ENCODE data around the gene ZBTB42.
A peak's percentile ranks its signal among the peaks of the same experiment; 100 is the strongest.
"Not testable (repeated sequence)": the region's sequence is repeated elsewhere in the genome, so short reads cannot be mapped to it uniquely, and the experiment has no call there.

ZBTB42 gene

DNA sequence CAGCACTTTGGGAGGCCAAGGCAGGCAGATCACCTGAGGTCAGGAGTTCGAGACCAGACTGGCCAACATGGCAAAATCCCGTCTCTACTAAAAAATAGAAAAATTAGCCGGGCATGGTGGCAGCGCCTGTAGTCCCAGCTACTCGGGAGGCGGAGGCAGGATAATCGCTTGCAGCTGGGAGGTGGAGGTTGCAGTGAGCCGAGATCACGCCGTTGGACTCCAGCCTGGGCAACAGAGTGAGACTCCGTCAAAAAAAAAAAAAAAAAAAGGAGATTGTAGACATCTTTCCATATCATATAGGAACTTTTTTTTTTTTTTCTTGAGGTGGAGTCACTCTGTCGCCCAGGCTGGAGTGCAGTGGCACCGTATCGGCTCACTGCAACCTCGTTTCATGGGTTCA, 13.8 kb downstream of the ZBTB42 start:
- Mint-ChIP-seq H3K4me3 (peak overlapping the region; percentile 97), H3K27ac (peak overlapping the region; percentile 93), H3K4me1 (ENCODE audit: low read depth) (peaks cover 27% of the 10 kb centered on the region), H3K36me3 (ENCODE audit: low read depth) (peaks cover 32% of the 10 kb centered on the region)
- intact Hi-C loops (cut with micrococcal nuclease); H3K27me3 Mint-ChIP-seq; H3K9me3 Mint-ChIP-seq: not testable (repeated sequence)

DNA sequence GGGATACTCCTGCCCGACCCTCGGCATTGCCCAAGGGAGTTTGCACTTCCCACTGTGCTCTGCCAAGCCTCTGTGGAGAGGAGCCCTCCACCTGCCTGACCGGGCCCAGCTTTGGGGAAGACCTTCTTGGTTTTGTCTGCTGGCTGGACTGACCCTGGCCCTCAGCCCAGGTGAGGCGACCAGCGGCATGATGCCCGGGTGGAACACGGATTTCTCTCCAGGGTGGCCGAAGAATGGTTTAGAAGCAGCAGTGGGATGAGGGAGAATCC, 15.6 kb downstream of the ZBTB42 start:
- H3K36me3 Mint-ChIP-seq (ENCODE audit: low read depth): peaks cover 32% of the 10 kb centered on the region

DNA sequence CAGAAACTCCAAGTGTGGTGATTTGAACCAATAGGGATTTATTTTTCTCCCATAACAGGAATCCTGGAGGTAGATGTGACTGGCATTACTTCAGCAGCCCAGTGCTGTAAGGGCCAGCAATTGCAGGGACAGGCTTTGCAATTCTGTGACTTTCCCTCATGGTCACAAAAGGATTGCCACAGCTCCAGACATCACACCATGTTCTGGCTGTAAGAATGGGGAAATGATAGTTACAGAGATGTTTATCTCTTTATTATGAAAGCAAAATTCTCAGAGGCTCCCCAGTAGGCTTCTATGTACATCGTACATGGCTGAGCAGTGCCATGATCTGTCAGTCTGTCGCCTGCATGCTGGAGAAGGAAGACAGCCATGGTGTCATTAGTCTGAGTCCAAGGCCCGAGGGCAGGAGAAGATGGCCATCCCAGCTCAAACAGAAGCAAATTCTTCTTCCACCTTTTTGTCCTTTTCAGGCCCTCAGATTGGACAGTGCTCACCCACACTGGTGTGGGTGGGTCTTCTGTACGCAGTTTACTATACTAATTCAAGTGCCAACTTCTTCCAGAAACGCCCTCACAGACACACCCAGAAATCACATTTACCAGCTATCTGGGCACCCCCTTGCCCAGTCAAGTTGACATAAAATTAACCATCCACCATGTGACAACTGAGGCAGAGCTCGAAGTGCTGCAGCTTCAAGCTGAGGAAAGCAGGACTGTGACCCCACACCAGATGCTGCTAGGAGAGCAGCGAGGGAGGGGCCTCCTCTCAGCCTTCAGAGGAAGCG, 17.2 kb downstream of the ZBTB42 start:
- Mint-ChIP-seq H3K4me1 (ENCODE audit: low read depth) (peaks cover 27% of the 10 kb centered on the region), H3K27ac (no peak overlapping the region), H3K27me3 (peaks cover 3% of the 10 kb centered on the region), H3K4me3 (no peak overlapping the region), H3K36me3 (ENCODE audit: low read depth) (peaks cover 32% of the 10 kb centered on the region), H3K9me3 (no peaks in the 10 kb centered on the region)
- intact Hi-C loops (cut with micrococcal nuclease): no loop called here

More for the DNA sequence above, 15.6 kb downstream of the ZBTB42 start:
- no peaks in the 10 kb centered on the region for H3K9me3 Mint-ChIP-seq
- intact Hi-C loops (cut with micrococcal nuclease): no loop called here
- H3K4me3 Mint-ChIP-seq: peak overlapping the region; percentile 97
- H3K4me1 Mint-ChIP-seq (ENCODE audit: low read depth): peaks cover 27% of the 10 kb centered on the region
- peak overlapping the region; percentile 93 for H3K27ac Mint-ChIP-seq
- no peaks in the 10 kb centered on the region for H3K27me3 Mint-ChIP-seq

DNA sequence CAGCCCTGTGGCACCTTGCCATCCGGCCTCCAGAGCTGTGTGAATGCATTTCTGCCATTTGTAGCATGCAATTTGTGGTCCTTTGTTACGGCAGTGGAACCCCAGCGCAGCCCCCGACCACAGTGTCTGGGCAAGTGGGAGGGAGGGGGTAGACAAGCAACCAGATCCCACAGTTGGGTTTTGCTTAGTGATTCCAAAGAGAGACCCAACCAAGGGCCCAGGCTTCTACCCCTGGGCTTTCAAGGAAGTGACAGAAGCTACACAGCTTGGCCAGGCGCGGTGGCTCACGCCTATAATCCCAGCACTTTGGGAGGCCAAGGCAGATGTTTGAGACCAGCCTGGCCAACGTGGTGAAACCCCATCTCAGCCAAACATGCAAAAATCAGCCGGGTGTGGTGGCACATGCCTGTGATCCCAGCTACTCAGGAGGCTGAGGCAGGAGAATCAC, 17.8 kb downstream of the ZBTB42 start:
- Mint-ChIP-seq H3K27ac (no peak overlapping the region), H3K4me3 (no peak overlapping the region), H3K9me3 (no peaks in the 10 kb centered on the region), H3K27me3 (peaks cover 7% of the 10 kb centered on the region), H3K36me3 (ENCODE audit: low read depth) (peaks cover 26% of the 10 kb centered on the region), H3K4me1 (ENCODE audit: low read depth) (peaks cover 21% of the 10 kb centered on the region)
- intact Hi-C loops (cut with micrococcal nuclease): no loop called here

DNA sequence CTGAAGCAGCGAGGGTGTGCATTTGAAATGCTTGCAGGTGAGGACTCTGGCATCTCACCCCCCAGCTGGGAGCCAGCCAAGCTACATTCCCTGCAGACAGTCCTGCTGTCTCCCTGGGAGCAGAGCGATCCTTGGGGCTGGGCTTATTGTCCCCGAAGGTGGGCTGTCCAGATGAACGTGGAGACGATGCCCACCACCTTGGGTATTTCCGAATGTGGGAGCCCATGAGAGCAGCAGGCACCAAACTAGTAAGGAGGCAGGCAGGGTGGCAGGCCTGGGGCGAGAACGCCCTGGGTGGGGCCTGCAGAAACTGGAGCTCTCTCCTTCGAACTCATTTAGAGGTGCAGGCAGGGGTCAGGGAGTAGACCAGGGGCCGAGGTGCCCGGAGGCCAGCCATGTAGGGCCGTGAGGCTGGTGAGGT, 18.5 kb downstream of the ZBTB42 start:
- peaks cover 13% of the 10 kb centered on the region for H3K27me3 Mint-ChIP-seq
- no peak overlapping the region for H3K4me3 Mint-ChIP-seq
- peaks cover 6% of the 10 kb centered on the region for H3K9me3 Mint-ChIP-seq
- peaks cover 20% of the 10 kb centered on the region for H3K36me3 Mint-ChIP-seq (ENCODE audit: low read depth)
- intact Hi-C loops (cut with micrococcal nuclease): no loop called here
- H3K27ac Mint-ChIP-seq: no peak overlapping the region
- peaks cover 15% of the 10 kb centered on the region for H3K4me1 Mint-ChIP-seq (ENCODE audit: low read depth)

DNA sequence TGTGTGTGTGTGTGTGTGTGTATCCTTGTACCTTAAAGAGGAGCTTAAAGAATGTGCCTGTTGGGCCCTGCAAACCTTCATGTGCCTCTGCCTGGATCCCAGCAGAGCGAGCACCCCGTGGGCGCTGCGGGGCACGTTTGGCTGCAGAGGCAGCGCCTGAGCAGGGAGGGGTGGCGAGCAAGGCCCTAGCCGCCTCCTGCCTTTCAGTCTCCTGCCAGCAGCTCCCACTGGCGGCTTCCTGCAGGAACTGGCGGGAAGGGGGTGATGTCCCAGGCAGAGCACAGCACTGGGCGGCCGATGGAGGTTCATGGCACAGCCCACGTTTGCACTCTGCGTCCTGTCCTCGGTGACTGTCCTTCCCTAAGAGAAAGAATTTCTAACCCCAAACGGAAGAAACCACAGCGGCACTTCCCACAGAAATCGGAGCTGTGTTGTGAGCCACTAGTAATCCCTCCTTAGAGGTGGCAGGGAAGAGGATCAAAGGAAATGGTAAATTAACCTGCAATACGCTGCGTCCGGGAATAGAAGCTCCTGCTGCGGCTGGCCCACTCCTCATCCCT, 19.8 kb downstream of the ZBTB42 start:
- intact Hi-C loops (cut with micrococcal nuclease): no loop called here
- H3K9me3 Mint-ChIP-seq: peaks cover 13% of the 10 kb centered on the region
- no peak overlapping the region for H3K4me3 Mint-ChIP-seq
- no peak overlapping the region for H3K27ac Mint-ChIP-seq
- peaks cover 27% of the 10 kb centered on the region for H3K27me3 Mint-ChIP-seq
- peaks cover 13% of the 10 kb centered on the region for H3K36me3 Mint-ChIP-seq (ENCODE audit: low read depth)
- peaks cover 16% of the 10 kb centered on the region for H3K4me1 Mint-ChIP-seq (ENCODE audit: low read depth)

DNA sequence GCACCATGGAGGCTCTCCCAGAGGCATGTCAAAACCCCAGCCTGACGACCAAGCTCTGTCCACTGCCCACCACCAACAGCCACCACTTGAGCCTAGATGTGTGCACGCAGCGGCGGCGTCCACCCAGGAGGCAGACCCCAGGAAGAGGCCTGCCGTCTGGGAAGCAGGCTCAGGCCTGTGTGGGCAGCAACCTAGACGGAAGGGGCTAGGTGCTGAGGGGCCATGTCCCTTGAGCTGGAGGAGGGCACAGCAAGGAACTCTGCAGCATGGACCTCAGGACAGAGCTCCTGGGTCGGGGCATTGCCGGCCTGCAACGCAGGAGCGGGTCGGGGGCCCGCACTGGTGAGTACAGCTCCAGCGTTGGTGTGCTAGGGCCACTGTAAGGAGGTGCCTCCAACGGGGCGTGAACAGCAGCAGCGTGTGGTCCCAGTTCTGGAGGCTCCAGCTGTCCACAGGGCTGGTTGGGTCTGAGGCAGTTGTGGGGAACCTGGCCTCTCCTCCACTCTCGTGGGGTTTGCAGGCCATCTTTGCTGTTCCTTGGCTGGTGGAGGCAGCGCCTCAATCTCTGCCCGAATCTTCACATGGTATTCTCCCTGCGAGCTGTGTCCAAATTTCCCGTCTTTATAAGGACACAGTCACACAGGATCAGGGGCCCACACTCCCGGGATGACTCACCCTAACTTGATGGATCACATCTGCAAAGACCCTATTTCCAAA, 20.5 kb downstream of the ZBTB42 start:
- intact Hi-C loops (cut with micrococcal nuclease): no loop called here
- Mint-ChIP-seq H3K4me1 (ENCODE audit: low read depth) (peaks cover 18% of the 10 kb centered on the region), H3K36me3 (ENCODE audit: low read depth) (peaks cover 7% of the 10 kb centered on the region), H3K27me3 (peaks cover 32% of the 10 kb centered on the region), H3K27ac (no peak overlapping the region), H3K4me3 (no peak overlapping the region), H3K9me3 (peaks cover 13% of the 10 kb centered on the region)

DNA sequence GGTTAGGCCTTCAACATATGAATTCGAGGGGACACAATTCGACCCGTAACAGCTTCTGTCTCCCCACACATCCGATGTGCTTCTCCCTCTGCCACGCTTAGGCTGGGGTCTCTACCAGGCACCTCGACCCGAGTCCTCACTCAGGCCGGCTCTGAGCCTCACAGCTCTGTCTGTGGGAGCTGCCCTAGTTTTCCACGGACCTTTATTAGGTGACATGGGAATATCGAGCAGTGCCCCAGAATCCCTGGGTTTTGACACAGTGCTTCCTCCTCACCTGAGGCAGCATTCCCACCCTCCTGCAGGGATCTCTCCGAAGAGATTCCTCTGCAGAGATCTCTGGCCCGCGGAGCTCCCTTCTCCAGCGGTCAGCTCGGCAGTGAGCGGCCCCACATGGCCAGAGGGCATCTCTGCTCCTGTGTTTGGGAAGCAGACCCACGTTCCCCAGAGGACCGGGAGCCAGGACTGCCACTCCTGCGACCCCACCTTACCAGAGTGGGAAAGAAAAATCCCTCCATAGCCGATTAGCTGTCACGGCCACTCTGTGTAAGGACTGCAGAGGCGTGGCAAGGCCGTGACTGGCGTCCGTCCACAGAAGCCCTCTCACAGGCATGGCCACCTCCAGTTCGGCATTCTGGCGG, 21.2 kb downstream of the ZBTB42 start:
- H3K4me3 Mint-ChIP-seq: no peak overlapping the region
- H3K4me1 Mint-ChIP-seq (ENCODE audit: low read depth): peaks cover 15% of the 10 kb centered on the region
- peaks cover 36% of the 10 kb centered on the region for H3K27me3 Mint-ChIP-seq
- H3K9me3 Mint-ChIP-seq: peaks cover 13% of the 10 kb centered on the region
- H3K36me3 Mint-ChIP-seq (ENCODE audit: low read depth): peaks cover 7% of the 10 kb centered on the region
- H3K27ac Mint-ChIP-seq: no peak overlapping the region
- intact Hi-C loops (cut with micrococcal nuclease): no loop called here

DNA sequence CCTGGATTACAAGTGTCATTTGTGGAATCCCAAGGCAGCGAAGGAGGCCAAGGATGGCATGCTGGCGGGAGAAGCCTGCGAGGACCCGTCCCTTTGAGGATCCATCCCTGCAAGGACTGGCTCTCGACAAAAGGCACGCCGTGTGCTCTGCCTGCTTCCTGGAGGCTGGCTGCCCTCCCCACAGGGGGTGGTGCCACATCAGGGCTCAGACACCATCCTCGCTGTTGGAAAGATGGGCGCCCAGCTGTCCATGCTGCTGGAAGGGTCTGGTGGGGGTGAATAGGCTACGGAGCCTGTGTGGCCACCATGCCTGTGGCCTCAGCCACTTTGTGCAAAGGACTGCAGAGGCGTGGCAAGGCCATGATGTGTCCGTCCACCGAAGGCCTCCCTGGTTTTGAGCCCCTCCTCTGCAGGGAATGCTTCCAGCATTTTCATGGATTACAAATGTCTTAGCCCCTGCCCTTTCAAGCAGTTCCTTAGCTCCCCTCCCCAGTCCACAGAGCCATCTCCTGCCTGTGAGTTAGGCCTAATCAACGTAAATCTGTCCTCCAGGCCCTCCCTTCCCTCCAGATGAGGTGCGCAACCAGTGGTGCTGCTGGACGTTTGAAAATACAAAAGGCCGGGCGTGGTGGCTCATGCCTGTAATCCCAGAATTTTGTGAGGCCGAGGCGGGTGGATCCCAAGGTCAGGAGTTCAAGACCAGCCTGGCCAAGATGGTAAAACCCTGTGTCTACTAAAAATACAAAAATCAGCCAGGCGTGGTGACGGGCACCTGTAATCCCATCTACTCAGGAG, 22.1 kb downstream of the ZBTB42 start:
- Mint-ChIP-seq H3K4me1 (ENCODE audit: low read depth) (peaks cover 23% of the 10 kb centered on the region), H3K27me3 (peaks cover 45% of the 10 kb centered on the region), H3K36me3 (ENCODE audit: low read depth) (peaks cover 6% of the 10 kb centered on the region), H3K4me3 (no peak overlapping the region), H3K27ac (no peak overlapping the region), H3K9me3 (peaks cover 13% of the 10 kb centered on the region)
- intact Hi-C loops (cut with micrococcal nuclease): no loop called here

DNA sequence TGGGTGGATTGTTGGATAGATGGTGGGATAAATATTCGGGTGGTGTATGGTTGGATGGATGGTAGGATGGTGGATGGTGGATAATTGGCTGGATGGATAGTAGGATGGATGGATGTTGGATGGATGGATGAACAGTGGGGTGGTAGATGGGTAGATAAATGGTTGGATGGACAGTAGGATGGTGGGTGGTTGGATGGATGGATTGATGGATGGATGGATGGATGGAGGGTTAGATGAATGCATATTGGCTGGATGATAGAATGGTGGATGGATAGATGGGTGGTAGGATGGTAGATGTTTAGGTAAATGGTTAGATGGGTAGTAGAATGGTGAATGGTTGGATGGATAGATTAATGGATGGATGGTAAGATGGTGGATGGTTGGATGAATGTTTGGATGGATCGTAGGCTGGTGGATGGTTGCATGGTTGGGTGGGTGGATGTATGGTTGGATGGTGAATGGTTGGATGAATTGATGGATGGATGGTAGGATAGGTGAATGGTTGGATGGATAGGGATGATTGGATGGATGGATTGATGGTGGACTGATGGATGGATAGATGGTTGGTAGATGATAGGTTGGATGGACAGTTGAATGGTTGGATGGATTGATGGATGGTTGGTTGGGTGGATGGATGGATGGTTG, 23.6 kb downstream of the ZBTB42 start:
- no peak overlapping the region for H3K27ac Mint-ChIP-seq
- peaks cover 24% of the 10 kb centered on the region for H3K4me1 Mint-ChIP-seq (ENCODE audit: low read depth)
- H3K4me3 Mint-ChIP-seq: no peak overlapping the region
- intact Hi-C loops (cut with micrococcal nuclease): no loop called here
- peaks cover 13% of the 10 kb centered on the region for H3K9me3 Mint-ChIP-seq
- H3K36me3 Mint-ChIP-seq (ENCODE audit: low read depth): no peaks in the 10 kb centered on the region
- peaks cover 47% of the 10 kb centered on the region for H3K27me3 Mint-ChIP-seq

DNA sequence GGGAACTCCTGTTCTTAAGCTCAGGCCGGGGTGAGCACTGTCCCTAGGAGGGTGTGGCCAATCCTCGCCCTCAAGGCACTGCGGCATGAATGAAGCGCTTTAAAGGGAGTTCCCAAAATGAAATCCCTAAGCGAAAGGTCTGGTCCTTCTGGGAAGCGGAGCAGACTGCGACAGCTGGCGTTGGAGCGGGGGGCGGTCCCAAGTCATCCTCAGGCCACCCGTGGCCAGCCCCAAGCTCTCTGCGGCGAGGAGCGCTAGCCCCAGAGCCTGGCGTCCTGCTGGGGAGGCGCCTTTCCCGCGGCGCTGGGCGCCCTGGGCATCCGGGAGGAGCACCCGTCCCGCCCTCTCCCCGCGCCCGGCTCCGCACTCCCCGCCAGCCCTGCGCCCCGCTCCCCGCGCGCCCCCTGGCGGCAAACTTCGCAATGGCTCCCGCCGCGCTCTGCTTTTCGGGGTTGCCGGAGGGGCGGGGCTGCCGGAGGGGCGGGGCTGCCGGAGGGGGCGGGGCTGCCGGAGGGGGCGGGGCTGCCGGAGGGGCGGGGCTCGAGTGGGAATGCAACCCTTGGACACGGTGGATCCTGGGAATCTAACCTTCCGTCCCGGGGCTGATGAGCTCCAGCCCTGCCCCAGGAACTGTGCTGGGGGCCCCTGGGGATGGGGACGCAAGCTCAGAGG, 25.4 kb downstream of the ZBTB42 start:
- Mint-ChIP-seq H3K4me1 (ENCODE audit: low read depth) (peaks cover 24% of the 10 kb centered on the region), H3K4me3 (peak overlapping the region; percentile 72), H3K9me3 (peaks cover 13% of the 10 kb centered on the region), H3K27me3 (peaks cover 53% of the 10 kb centered on the region), H3K27ac (peak overlapping the region; percentile 76), H3K36me3 (ENCODE audit: low read depth) (no peaks in the 10 kb centered on the region)
- intact Hi-C loops (cut with micrococcal nuclease): loop anchor here (1.0 to 5.0 kb wide), 2 partner anchors 39 to 58 kb away; no protein-coding TSS in a partner anchor

DNA sequence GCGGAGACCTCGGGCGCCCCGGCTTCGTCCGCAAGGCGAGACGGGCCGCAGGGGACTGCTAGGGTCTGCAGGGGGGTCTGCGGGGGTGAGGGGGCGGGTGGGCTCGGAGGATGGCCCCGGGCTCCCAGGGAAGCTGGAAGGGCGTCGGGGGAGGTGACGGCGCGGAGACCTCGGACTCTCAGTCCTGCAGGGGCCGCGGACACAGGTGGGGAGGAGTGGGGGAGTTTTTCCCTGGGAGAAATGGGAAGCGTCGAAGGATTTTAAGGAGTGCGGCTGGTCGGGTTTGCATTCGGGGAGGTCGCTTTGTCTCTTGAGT, 25.9 kb downstream of the ZBTB42 start:
- H3K4me3 Mint-ChIP-seq: peak overlapping the region; percentile 63
- no peak overlapping the region for H3K27ac Mint-ChIP-seq
- peaks cover 24% of the 10 kb centered on the region for H3K4me1 Mint-ChIP-seq (ENCODE audit: low read depth)
- H3K36me3 Mint-ChIP-seq (ENCODE audit: low read depth): no peaks in the 10 kb centered on the region
- H3K9me3 Mint-ChIP-seq: peaks cover 13% of the 10 kb centered on the region
- H3K27me3 Mint-ChIP-seq: peaks cover 53% of the 10 kb centered on the region
- intact Hi-C loops (cut with micrococcal nuclease): loop anchor here (1.0 to 5.0 kb wide), 2 partner anchors 40 to 59 kb away; no protein-coding TSS in a partner anchor

Data from dendritic cell treated with granulocyte-macrophage colony-stimulating factor and Interleukin-4, amounts not matched to agents 40 ng/mL and 50 ng/mL, for 4 days (primary cell).